Ishikawa (cell line): ENCODE measurements around the gene RLF.

Experiments used
- CEBPB ChIP-seq: IDR thresholded peaks from 2 replicates; pipeline ENCODE4 v1.6.1; 2012
- CREB1 ChIP-seq: IDR thresholded peaks from 2 replicates; pipeline ENCODE4 v1.6.1; 2012; ENCODE audit warnings: low read depth
- EGR1 ChIP-seq: IDR thresholded peaks from 2 replicates; pipeline ENCODE4 v1.6.1; 2012
- EP300 ChIP-seq: IDR thresholded peaks from 2 replicates; pipeline ENCODE4 v1.6.1; 2012; ENCODE audit warnings: borderline replicate concordance
- FOXM1 ChIP-seq: IDR thresholded peaks from 2 replicates; pipeline ENCODE4 v1.6.1; 2012; ENCODE audit warnings: low read depth, borderline replicate concordance
- NFIC ChIP-seq: IDR thresholded peaks from 2 replicates; pipeline ENCODE4 v1.6.1; 2012
- RAD21 ChIP-seq: IDR thresholded peaks from 2 replicates; pipeline ENCODE4 v1.6.1; 2012; ENCODE audit warnings: low read depth
- REST ChIP-seq: IDR thresholded peaks from 2 replicates; pipeline ENCODE4 v1.6.1; 2012; ENCODE audit warnings: low read depth, mild to moderate bottlenecking
- TAF1 ChIP-seq: IDR thresholded peaks from 2 replicates; pipeline ENCODE4 v1.6.1; 2012; ENCODE audit warnings: low read depth, mild to moderate bottlenecking
- TCF12 ChIP-seq: IDR thresholded peaks from 2 replicates; pipeline ENCODE4 v1.6.1; 2012; ENCODE audit warnings: low read depth
- TEAD4 ChIP-seq: IDR thresholded peaks from 2 replicates; pipeline ENCODE4 v1.6.1; 2012
- YY1 ChIP-seq: IDR thresholded peaks from 2 replicates; pipeline ENCODE4 v1.6.1; 2012; ENCODE audit warnings: low read depth
- ZBTB7A ChIP-seq: IDR thresholded peaks from 2 replicates; pipeline ENCODE4 v1.6.1; 2012; ENCODE audit warnings: low read depth
- TF ChIP-seq, protein P1 (sequence below): IDR thresholded peaks from 2 replicates; pipeline ENCODE4 v1.6.1; 2012
- TF ChIP-seq, protein P2 (sequence below): IDR thresholded peaks from 2 replicates; pipeline ENCODE4 v1.6.1; 2012

The RLF gene

DNA sequence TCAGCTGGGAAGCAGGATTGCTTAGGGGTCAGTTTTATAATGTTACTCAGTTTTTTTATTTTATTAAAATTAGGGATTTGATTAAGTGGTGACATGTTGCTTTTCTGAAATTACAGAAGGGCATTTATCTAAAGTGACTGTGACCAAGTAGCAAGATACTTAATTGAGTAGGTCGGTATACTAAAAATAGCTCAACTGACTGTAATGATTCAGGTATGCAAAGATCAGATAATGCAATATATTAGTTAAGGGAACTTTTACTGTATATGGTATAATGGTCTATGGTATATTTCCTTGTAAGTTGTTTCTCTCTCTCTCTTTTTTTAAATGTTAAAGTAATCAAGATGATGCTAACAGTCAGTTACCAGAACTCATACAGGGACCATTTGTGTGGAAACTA, 26.2 kb downstream of the RLF start:
- TF ChIP-seq CEBPB (no peak), YY1 (no peak), TEAD4 (no peak), REST (no peak), FOXM1 (no peak), EGR1 (no peak), NFIC (no peak), TAF1 (no peak), ZBTB7A (no peak), EP300 (no peak), TCF12 (no peak), CREB1 (no peak), RAD21 (no peak)
- TF ChIP-seq, protein P1, sequence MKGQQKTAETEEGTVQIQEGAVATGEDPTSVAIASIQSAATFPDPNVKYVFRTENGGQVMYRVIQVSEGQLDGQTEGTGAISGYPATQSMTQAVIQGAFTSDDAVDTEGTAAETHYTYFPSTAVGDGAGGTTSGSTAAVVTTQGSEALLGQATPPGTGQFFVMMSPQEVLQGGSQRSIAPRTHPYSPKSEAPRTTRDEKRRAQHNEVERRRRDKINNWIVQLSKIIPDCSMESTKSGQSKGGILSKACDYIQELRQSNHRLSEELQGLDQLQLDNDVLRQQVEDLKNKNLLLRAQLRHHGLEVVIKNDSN = no peak
- TF ChIP-seq, protein P2, sequence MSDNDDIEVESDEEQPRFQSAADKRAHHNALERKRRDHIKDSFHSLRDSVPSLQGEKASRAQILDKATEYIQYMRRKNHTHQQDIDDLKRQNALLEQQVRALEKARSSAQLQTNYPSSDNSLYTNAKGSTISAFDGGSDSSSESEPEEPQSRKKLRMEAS = no peak

DNA sequence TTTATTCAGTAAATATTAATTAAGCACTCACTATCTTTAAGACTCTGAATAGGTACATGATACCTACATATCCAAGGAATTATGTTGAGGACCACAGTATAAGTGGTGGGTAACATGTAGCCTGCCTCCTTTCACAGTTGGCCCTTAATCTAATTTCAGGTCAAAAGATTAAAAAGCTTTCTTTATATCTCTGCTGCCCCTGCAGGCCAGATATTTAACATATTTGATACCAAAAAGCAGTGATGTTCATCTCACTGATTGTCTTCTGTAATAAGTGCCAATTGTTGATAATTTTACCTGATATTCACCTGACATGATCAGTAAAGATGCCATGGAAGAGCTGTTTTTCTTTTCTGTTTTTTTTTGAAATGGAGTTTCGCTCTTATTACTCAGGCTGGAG, 36.5 kb downstream of the RLF start:
- no peak for TF ChIP-seq ZBTB7A
- no peak for TF ChIP-seq EP300
- TF ChIP-seq NFIC = no peak
- no peak for TF ChIP-seq TEAD4
- TF ChIP-seq, protein P2 = no peak
- TF ChIP-seq TCF12 = no peak
- no peak for TF ChIP-seq EGR1
- TF ChIP-seq CEBPB = no peak
- TF ChIP-seq YY1 = no peak
- no peak for TF ChIP-seq CREB1
- no peak for TF ChIP-seq FOXM1
- TF ChIP-seq, protein P1 = no peak
- TF ChIP-seq TAF1 = no peak
- TF ChIP-seq REST = no peak
- no peak for TF ChIP-seq RAD21

DNA sequence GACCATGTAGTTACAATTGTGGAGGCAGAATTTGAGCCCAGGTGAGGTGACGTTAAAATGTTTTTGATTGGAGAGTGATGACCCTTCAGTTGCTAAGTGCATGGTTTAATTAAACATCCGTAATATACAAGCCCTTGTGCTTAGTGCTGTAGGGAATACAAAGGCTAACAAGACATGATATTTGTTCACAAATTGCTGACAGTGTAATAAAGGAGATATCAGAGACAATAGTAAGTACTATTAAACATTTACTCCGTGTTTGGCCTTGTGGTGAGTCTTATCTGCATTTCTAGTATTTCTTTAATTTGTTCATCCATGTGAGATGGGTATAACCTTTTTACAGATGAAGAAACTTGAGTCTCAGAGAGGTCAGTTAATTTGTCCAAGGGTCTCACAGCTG, 37.9 kb downstream of the RLF start:
- TF ChIP-seq, protein P1 = no peak
- TF ChIP-seq TEAD4 (no peak), CEBPB (no peak), EGR1 (no peak), FOXM1 (no peak)

GRCh38 chr1:40204856-40205255, 43.7 kb downstream of the RLF start:
- no peak for TF ChIP-seq EP300
- TF ChIP-seq CEBPB = no peak
- no peak for TF ChIP-seq EGR1
- TF ChIP-seq CREB1 = no peak
- no peak for TF ChIP-seq RAD21
- no peak for TF ChIP-seq TCF12
- TF ChIP-seq, protein P2 = no peak
- TF ChIP-seq REST = no peak
- no peak for TF ChIP-seq ZBTB7A
- TF ChIP-seq YY1 = no peak
- TF ChIP-seq FOXM1 = no peak
- no peak for TF ChIP-seq NFIC
- TF ChIP-seq TEAD4 = no peak
- TF ChIP-seq, protein P1 = no peak
- no peak for TF ChIP-seq TAF1
